HG03060 (cell line): ENCODE results near the gene PRICKLE3.
"Not testable (repeated sequence)": the region's sequence is repeated elsewhere in the genome, so short reads cannot be mapped to it uniquely, and the experiment has no call there.

Experiments
- ATAC-seq: cut with Tn5 transposase; IDR thresholded peaks from one replicate; pipeline ENCODE4 v1.9.1; 2021; ENCODE audit warnings: low read depth, moderate number of reproducible peaks; ENCODE audit not compliant: unreplicated experiment

The PRICKLE3 gene

DNA sequence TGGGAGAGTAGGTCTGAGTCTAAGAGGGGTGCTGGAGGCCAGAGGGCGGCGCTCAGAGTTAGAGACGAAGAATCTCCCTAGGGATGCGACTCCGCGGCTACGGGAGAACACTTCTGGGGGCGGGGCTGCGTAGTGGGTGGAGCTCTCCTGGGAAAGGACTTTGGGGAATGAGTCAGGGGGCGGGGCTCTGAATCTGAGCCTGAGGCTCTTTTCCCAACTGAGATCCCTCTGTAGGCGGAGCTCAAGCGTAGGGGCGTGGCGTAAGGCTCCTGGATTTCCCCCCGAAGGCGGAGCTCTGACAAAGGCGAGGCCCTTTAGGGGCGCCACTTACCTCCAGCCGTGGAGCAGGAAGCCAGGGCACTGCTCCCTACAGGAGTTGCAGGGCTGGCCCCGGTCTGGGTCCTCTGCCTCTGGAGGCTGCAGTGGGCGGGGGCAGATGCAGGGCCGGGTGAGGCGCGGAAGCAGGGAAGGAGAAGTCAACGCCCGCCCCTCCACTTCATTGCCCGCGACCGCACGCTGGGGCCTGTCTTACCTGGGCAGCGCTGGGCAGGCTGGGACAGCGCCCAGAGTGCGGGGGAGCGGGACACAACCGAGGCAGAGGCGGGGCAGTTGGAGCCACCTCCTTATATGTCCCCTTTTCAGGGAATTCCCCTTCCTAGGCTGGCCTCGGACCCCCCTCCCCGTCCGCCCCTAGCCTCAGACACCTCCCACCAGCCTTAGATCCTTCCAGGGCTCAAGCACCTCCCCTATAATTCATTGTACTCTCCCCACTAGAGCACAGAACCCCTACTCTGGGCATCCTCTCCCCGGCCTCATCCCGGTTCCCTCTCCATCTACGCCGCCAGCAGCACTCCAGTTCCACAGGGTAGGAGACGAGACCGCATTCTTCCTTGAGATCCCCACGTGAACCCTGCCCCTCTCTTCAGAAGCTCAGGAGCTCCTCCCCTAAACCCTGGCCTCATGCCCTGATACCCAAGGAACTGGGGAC is 1.6 kb downstream of the PRICKLE3 start:
- ATAC-seq = no peak

DNA sequence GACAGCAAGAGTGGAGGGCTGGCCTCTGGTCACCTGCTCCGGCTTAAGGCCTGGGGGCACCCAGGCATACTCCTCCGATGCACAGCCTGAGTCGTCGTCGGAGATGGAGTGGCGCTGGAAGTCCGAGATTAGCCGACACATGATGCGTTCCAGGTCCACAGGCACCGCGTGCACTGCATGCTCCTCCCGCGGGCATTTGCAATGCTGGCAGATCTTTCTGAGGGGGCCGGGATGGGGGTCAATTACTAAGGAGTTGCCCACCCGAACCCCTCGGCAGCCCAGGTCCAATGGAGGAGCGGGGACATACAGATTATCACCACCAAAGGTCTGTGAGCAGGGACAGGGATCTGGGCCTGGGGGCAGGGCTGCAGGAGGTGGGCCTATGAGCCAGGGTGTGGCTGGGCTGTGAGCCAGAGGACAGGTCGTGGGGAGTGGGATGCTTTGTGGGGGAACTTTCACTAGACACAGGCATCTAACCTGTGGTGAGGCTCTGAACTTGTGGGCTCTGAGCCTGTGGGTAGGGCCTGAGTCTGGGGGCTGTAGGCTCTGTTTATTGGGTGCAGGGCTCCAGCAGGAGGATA is 2.4 kb downstream of the PRICKLE3 start:
- no peak for ATAC-seq

DNA sequence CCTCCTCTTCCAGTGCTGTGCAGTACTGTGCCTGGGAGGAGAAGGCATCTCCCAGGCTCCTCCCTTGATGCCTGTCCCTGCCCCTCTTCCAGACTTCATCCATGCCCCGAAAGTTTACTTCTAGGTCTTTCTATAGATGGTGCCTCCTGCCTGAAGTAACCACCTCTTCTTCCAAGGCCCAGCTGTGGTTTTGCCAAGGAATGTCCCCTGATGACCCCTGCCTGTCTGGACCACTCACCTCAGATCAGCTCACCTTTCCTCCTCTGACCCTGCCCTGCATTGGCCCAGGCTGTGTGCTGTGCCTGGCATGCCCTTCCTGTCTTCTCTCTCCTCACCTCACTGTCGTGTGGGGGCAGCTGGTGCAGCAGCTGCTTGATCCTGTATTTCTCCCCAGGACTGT is 6.8 kb downstream of the PRICKLE3 start:
- ATAC-seq = no peak

DNA sequence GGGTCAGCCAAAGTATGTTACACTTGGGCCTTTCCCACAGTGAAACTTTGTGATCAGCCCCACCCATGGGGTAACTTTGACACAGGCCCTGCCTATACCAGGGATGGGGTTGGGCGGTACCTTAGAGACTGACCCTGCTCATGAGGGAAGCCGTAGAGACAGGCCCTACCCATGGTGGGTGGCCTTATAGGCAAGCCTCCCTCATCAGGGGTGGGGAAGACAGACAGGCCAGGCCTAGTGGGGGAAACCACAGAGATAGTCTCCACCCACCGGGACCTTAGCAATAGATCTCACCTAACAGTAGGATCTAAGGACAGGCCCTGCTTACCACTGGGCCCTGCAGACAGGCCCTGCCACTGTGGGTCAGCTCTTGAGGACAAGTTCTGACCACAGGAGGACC is 7.6 kb downstream of the PRICKLE3 start:
- ATAC-seq = no peak

DNA sequence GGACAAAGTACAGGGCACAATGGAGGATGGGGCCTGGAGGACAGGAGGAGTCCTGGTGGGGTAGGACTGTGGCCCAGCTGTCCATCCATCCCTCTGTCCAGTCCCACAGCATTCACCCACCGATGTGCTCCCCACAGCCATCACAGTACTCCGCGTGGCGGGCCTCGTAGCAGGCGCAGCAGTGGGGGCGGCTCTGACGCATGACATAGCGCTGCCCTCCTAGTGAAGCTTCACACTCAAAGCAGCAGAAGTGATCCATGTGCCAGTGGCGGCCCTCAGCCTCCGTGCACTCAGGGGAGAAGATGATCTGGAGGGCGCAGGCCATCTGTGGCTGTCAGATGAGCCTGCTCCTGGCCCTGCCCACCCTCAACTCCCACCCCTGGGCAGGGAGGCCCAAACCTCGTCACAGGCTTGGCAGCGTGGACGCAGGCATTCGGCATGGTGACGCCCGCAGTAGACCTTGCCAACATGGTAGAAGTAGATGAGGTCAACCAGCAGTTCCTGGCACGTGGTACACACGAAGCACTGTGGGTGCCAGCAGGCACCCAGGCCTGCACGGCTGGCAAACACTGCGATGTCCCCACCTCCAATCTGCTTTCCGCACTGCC is 8.2 kb downstream of the PRICKLE3 start:
- ATAC-seq = no peak

DNA sequence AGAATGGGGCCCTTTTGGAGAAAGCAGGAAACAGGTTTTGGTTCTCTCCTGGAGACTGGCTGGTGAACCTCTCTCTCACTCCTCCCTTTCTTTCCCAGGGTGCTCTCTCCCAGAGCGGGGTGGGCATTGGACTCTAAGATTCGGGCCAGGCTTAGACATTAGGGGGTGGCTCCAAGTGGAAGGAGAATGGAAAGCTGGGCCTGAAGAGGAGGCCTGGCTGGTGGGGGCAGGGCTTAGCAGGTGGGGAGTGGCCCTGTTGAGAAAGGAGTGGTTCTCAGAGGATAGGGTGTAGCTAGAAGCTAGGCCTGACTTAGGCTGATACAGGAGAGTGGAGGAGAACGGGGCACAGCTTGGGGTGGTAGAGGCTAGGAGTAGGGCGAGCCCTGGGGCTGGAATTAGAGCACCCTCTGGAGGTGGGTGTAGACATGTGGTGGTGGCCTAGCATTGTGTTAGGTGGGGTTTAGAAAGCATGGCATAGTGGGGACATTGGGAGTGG is 8.8 kb downstream of the PRICKLE3 start:
- ATAC-seq = no peak

DNA sequence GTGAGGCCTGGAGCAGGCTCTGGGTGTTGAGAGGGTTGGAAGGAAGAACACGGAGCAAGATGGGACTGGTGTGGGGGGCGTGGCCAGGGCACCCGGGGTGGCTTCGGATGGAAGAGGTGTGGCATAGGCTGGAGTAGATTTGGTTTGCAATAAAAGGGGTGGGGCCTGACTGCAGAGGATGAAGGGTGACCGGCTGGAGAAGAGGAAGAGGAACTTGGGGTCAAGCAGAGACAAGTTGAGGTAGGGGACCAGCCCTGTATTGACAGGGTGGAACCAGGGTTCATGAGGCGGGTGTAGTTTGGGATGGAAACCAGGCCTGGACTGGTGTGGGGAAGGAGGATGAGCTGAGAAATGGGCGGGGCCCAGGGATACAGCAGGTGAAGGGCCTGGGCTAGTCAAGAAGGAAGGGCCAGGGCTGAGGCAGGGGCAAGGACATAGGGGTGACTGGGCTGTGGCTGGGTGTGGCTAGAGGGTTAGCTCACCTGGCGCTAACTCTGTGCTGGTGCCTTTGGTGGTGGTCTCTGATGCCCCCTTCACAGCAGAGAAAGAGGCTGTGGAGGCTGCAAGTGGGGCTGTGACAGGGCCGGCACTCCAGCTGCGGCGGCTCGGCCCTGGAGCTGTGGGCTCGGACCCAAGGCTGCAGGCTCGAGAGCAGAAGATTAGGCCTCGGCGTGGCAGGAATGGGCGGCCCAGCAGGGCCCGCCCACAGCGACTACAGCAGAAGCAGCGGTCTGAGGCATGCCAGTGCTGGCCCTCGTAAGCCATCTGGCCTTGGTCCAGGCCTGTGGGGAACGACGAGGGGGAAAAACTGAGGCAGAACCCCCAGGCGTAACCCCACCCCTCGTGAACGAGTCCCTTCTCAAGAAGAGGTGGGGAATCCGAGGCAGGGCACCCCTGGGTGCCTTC is 9.5 kb downstream of the PRICKLE3 start:
- ATAC-seq = no peak

DNA sequence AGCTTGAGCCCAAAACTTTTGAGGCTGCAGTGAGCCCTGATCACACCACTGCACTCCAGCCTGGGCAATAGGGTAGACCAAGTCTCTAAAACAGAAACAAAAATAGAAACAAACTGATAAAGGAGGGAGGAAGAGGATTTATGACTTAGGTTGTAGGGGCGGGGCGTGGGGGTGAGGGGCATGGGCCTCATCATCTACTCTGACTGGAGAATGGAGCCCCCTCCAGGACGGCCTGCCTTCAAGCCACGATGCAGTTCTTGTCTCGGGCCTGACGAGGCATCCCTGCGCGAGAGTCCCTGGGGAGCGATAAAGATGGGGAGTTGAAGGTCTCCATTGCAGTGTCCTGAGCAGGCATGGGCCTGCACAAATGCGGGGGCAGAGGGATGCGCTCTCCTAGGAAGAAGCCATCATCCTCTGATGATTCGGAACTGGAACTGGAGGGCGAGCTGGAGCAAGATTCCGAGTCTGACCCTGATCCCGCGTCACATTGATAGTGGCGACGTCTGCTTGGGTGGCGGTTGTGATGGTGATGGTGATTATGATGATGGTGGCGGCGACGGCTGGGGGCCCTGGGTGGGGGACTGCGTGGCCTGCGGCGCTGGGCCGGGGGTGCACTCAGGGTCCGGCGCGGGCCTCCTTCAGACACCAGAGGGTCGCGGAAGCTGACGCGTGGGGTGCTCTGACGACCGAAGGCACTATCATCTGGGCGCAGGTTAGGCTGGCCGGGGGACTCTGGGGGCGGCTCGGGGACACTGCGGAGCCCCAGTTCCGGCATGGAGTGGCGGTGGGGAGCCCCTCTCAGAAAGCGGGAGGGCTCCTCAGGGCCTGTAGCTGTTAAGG is 10.5 kb downstream of the PRICKLE3 start:
- ATAC-seq = no peak

DNA sequence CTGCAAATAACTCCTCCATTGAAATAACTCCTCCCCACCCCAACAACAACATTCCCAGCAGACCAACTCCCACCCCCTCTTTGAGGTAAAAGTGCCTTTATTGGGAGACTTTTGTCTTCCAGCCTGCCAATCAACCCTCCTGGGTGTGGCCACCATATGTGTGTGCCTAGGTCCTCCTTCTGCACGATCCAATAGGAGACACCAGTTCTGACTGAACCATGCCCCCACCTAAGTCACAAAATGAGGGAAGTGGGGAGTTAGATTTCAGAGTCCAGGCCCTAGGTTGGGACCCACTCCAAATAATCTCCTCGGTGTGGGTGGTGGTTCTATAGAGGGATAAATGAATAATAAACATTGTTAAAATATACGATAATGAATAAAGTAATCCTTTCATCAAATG is 11.4 kb downstream of the PRICKLE3 start:
- ATAC-seq = no peak

DNA sequence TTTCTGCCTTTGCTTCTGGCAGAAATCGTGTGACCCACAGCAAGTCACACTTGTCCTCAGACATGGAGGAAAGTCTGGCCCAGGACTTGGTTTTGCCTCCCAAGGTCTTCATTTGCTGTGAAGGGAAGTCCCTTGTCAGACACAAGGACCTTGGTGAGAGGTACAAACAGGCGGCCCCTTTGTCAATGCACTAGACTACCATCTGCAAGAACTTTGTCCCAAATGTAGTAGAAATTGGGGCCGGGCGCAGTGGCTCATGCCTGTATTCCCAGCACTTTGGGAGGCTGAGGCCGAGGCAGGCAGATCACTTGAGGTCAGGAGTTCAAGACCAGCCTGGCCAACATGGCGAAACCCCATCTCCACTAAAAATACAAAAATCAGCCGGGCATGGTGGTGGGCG is 12.6 kb downstream of the PRICKLE3 start:
- ATAC-seq = not testable (repeated sequence)

DNA sequence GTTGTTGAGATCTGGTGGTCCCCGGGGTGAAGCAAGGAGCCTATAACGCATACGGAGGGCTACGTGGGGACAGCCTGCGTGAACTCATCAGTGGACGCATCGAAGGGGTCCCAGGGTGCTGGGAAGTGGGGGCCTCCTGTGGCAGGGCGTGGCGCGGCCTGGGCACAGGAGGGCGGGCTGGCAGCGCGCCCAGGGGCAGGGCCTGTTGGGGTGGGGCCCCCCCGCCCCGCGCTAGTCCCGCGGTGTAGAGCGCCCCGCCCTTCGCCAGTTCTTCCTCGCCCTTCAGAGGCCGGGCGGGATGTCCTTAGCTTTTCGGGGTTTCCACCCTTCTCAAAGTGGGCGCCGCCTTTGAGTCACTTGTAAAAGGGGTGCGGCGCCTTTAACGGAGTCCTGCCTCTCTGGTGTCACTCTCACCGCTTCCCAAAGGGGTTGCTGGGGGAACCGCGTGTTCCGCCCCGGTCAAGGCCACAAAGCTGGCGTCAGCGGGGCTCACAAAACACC is 13.8 kb downstream of the PRICKLE3 start:
- ATAC-seq = no peak

DNA sequence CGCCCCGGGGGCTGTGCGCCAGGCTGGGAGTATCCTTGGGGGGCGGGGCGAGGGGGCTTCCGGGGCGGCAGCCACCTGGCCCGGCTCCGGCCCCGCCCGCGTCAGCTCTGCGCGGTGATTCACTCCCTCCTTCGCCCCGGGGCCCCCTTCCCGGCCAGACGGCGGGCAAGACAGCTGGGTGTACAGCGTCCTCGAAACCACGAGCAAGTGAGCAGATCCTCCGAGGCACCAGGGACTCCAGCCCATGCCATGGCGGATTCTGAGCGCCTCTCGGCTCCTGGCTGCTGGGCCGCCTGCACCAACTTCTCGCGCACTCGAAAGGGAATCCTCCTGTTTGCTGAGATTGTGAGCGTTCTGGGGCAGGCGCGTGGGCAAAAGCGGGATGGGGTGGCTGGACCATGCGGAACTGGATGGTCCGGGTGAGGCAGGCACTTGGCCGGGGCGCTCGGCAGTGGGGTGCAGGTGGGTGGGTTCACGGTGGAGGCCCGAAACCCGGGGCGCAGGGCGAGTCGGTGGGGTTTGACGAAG is 14.4 kb downstream of the PRICKLE3 start, which contains the start of gene PLP2:
PLP2 (plus strand) TSS at position 147 of the 528 bp plus-strand sequence; CDS start at position 250, 103 bp downstream.
- no peak for ATAC-seq

DNA sequence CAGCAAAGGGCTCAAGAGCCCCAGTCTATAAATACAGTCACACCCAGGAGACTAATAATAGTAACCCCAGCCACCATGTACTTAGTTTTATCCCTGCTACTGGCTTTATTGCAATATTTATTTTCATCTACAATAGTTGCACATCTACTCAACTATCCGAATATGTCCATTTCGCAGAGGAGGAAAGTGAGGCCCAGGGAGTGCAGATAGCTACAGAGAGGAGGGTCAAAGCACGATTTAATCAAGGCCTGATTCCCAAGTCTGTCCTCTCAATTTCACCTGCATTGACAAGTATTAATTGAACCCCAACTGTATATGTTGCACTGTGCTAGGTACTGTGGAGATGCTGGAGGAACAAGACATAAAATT is 18.4 kb downstream of the PRICKLE3 start:
- ATAC-seq = no peak

DNA sequence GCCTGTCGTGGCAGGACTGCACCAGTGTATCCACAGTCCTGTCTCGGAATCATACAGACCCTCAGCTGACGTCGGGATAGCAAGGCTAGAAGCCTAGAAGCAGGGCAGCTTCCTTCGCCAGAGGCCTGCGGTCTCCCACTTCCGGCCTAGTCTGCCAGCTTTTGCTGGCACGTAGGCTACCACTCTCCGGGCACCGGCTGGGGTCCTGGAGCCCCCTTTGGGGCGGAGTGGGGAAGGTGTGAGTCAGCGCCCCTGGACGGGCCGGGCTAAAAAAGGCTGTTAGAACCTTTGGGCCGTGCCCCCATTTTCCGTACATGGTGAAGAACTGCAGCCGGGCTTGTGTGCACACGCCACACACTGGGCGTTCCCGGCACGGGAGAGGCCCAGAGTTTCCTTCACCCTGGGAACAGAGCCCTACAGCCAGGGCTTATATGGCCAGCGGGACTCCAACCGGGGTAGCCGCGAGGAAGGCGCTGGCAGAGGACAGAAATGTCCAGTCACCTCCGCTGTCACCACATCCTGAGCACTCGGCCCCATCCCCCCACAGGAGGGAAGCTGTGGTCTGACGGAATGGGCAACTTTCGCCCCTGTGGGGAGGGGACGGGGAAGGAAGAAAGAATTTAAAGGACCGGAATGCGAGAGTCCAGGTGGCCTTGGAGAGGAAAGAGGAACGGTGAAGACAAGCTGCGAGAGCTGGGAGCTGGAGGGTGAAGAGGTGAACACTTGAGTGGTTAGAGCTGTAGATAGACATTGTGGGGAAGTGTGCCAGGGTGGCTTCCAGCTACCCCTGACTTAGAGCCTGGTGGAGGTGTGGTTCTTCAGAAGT is 19.0 kb downstream of the PRICKLE3 start:
- ATAC-seq = no peak

DNA sequence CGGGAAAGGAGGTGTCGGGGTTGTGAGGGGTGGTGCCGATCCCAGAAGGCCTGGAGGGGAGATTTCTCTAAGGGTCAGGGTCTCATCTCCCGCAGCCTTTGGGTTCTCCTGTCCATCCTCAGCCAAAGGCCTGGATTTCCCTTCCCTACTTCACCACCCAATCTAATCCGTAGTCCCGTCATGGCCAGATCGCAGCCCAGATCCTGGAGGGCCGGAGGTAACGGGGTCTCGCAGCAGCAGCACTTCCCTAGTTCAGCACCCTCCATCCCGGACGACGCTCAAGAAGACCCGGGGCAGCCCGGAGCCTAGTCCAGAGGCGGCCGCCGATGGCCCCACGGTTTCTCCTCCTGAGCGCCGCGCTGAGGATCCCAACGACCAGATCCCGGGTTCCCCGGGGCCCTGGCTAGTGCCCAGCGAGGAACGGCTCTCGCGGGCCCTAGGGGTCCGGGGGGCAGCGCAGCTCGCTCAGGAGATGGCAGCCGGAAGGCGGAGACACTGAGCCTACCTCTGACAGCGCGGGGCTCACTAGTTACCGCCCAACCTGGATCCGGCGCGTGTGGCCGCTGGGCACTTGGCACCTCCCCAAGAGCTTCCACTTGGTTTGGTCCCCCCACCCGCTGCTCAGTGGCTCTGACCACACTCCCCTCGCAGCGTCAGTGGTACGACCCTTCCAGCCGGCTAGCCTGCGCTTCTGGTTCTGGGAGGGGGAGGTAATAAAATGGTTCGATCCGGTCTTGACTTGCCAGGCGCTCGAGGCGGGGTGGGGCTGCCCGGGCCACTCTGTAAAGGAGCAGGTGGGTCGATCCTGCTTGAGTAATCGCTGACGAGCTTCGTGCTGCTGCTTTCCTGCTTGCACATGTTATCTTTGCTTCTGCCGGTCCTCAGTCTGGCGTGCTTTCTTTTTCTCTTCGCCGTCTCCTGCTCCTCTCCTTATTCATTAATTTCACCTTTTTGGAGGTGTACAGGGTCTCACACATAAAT is 20.0 kb downstream of the PRICKLE3 start:
- no peak for ATAC-seq

DNA sequence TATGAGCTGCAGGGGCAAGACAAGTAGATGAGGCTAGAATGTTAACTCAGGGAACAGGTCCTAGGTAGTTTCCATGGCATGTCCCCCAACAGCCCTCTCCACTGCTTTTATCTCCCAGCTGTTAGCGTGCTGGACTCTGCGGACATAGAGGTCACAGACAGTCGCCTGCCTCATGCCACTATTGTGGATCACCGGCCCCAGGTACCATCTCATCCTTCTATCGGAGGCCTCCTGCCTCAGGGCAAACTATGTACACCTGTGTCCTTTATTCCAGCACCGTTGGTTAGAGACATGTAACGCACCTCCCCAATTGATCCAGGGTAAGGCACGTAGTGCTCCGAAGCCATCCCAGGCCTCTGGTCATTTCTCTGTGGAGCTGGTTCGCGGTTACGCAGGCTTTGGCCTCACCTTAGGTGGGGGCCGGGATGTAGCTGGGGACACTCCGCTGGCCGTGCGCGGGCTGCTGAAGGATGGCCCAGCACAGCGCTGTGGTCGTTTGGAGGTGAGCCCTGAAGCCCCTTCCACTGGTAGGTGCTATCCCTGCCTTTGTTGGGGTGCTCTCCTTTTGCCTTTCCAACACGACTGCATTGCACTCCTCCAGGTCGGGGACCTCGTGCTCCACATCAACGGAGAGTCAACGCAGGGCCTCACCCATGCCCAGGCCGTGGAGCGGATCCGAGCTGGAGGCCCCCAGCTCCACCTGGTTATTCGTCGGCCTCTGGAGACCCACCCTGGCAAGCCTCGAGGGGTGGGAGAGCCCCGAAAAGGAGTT is 21.4 kb downstream of the PRICKLE3 start:
- no peak for ATAC-seq
